GM18508 (cell line): Measurements from ENCODE around the gene HLA-DOA.

Experiments
- ATAC-seq: cut with Tn5 transposase; IDR thresholded peaks from one replicate; pipeline ENCODE4 v1.9.1; 2021; ENCODE audit warnings: moderate number of reproducible peaks; ENCODE audit not compliant: insufficient read depth, unreplicated experiment

The HLA-DOA gene

GRCh38 chr6:32980488-32981038 lies 28.8 kb downstream of the HLA-DOA start:
- ATAC-seq: no peak

DNA sequence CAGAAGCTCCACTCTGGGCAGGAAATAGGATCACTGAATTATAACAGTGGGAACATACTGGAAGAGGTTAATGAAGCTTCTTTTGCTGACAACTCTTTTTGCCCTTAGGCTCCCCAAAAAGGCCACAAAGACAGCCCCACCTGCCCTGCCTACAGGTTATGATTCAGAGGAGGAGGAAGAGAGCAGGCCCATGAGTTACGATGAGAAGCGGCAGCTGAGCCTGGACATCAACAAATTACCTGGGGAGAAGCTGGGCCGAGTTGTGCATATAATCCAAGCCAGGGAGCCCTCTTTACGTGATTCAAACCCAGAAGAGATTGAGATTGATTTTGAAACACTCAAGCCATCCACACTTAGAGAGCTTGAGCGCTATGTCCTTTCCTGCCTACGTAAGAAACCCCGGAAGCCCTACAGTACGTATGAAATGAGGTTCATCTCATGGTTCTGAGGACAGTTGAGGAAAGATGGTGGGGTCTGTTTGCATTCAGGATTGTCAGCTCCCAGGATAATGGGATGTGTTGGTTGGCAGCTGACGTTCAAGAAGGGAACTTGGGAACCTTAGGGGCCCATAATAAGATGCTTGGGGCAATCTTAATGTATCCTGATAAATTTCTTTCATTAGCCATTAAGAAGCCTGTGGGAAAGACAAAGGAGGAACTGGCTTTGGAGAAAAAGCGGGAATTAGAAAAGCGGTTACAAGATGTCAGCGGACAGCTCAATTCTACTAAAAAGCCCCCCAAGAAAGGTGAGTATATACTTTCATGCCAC lies 29.5 kb downstream of the HLA-DOA start:
- no peak for ATAC-seq

DNA sequence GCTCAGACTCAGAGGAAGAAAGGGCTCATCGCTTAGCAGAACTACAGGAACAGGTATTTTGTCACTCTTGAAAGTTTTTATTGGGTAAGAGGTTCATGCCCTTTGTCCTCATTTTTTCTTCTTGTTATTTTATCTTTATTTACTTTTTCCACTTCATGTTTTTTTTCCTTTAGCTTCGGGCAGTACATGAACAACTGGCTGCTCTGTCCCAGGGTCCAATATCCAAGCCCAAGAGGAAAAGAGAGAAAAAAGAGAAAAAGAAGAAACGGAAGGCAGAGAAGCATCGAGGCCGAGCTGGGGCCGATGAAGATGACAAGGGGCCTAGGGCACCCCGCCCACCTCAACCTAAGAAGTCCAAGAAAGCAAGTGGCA lies 31.5 kb downstream of the HLA-DOA start:
- no peak for ATAC-seq

DNA sequence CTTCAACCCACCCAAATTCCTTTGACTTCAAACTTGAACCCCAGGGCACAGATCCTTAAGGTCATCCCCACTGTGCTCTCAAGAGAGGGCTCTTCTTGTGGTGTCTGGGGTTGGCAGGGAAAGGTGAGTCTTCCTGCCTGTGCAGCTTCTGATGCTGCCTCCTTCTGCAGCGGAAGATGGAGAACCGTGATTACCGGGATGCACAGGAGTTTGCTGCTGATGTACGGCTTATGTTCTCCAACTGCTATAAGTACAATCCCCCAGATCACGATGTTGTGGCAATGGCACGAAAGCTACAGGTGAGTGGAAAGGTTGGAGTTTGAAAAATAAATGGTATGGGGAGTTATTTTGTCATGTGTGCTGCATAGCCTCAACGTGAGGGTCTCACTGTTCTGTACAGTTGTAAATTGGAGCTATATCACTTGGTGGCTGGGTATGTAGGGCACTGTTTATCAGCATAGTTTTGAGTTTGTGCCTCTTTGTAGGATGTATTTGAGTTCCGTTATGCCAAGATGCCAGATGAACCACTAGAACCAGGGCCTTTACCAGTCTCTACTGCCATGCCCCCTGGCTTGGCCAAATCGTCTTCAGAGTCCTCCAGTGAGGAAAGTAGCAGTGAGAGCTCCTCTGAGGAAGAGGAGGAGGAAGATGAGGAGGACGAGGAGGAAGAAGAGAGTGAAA lies 32.0 kb downstream of the HLA-DOA start:
- no peak for ATAC-seq

DNA sequence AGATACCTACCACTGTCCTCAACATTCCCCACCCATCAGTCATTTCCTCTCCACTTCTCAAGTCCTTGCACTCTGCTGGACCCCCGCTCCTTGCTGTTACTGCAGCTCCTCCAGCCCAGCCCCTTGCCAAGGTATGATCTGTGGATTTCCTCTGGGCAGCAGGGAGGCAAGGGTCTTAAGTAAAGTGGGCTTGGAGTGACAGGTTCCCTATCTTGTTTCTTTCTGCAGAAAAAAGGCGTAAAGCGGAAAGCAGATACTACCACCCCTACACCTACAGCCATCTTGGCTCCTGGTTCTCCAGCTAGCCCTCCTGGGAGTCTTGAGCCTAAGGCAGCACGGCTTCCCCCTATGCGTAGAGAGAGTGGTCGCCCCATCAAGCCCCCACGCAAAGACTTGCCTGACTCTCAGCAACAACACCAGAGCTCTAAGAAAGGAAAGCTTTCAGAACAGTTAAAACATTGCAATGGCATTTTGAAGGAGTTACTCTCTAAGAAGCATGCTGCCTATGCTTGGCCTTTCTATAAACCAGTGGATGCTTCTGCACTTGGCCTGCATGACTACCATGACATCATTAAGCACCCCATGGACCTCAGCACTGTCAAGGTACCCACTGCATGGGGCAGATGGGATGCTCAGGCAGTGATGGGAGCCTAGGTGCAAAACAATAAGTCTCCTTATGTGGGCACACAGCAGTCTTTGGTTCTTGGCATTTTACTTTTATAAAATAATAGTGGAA lies 32.9 kb downstream of the HLA-DOA start:
- ATAC-seq: no peak

GRCh38 chr6:32975886-32976285 lies 33.5 kb downstream of the HLA-DOA start:
- no peak for ATAC-seq

- ATAC-seq: no peak
Measured at GRCh38 chr6:32974541-32975308, 34.7 kb downstream of the HLA-DOA start.

GRCh38 chr6:32974016-32974333 lies 35.4 kb downstream of the HLA-DOA start:
- no peak for ATAC-seq

- no peak for ATAC-seq
Measured at GRCh38 chr6:32973144-32974015, 36.0 kb downstream of the HLA-DOA start.

GRCh38 chr6:32972353-32973143 lies 36.8 kb downstream of the HLA-DOA start:
- ATAC-seq: no peak

DNA sequence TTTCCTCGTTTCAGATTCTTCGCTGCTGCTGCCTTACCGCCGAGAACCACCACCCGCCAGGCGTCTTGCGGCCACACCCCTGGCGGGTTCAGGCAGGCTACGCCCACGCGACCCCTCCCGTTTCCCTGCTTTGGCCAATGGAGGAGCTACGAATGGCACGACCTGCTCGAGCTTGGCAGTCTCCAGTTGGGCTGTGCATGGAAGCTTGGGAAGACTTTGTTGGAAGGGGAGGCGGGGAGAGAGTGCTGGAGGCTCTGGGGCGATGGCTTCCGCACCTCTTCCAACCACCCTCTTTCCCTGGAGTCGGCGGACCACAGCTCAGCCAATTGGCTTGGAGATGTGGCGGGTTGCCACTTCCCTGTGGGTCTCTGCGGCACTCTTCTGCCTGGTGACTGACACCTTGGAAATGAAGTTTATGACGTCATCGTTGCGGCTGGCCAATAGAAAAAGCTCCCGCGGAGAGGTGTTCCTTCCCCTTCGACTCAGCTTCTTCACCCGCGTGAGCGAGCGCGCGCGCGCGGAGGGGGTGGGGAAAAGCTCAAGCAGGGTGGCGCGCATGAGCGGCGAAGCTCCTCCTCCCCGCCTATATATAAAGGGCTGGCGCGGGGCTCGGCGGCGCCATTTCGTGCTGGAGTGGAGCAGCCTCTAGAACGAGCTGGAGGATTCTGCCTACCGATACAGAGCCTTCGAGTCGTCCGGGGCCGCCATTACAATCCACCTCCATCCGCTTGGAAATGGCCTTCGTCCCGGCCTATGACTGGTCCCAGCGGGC lies 37.6 kb downstream of the HLA-DOA start:
- peak; percentile 39 for ATAC-seq

DNA sequence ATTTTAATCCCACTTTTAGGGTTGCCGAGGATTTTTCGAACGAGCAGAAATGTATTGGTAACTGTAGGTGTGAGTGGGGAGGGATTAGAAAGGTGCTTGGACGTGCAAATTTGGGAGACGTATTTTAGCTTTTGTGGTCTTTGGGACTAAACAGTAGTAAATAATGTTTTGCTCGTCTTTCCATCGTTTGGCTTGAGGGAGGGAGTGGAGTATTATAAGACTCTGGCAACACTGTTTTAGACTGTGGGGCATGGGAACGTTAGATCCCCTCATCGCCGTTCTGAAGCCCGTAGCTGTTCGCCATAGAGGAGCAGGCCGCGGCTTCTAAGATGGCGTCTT lies 38.2 kb downstream of the HLA-DOA start:
- no peak for ATAC-seq

DNA sequence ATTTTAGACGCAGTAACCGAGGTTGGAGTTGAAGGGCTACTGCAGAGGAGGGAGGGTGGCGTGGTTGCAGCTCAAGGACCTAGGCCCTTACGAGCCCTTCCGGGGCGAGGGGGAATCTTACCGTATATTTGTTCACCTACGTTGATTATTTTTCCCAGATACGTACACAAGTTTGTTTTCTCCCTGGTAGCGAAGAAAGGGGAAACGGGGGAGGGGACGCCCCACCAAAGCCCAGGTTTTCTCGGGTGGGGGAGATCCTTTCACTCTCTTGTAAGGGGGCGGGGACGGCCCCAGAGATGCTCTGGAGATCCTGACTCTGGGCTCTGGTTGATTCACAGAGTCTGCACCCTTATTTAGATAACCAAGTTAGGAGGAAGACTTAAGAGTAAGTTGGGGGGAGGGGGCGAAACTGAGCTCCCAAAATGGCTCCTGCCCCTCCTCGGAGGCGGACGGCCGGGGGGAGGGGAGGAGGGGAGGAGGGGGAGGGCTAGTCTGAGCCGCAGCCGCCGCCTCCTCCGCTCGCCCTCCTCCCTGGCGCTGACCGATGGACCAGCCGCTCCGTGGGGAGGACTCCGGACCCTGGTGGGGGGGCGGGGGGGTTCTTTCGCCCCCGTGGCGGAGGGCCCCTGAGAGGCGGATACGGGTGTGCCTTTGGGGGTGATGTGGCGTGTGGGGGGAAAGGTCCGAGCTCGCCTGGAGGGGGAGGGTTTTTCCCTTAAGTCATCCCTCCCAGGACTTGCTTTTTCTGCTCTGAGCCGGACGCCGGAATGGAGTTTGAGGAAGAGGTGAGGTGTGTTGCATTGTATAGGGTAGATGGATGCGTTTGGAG lies 38.8 kb downstream of the HLA-DOA start:
- ATAC-seq: no peak

- no peak for ATAC-seq
Measured at GRCh38 chr6:32969685-32970412, 39.5 kb downstream of the HLA-DOA start.

- ATAC-seq: no peak
Measured at GRCh38 chr6:32968867-32969684, 40.3 kb downstream of the HLA-DOA start.
